Measurements from ENCODE around the gene TPRG1.

The TPRG1 gene

GRCh38 chr3:189363590-189364255 lies 192.0 kb downstream of the TPRG1 start:
- DNase-seq = no peak

GRCh38 chr3:189365609-189366564 lies 194.1 kb downstream of the TPRG1 start:
- no peak for DNase-seq

GRCh38 chr3:189368384-189368783 lies 196.6 kb downstream of the TPRG1 start:
- no peak for DNase-seq

- peak; percentile 53 for DNase-seq
Measured at GRCh38 chr3:189369636-189370035, 197.9 kb downstream of the TPRG1 start.

- peak; percentile 72 for DNase-seq
Measured at GRCh38 chr3:189372243-189372642, 200.5 kb downstream of the TPRG1 start.
